ENCODE measurements around the gene UNC45B.

DNA sequence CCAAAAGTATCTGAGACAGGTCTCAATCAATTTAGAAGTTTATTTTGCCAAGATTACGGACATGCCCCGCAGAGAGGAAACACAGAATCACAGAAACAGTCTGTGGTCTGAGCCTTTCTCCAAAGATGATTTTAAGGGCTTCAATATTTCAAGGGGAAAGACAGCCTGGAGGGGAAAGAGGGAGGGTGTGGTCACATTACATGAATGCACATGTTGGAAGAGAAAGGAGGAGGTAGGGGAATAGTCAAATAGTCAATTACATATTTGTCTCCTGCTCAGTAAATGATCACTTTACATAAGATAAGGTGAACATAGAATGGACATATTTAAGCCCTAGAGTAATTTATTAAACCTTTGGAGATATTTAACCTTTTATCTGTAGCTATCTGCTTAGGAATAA lies 12.3 kb downstream of the UNC45B start:
- no peak for TF ChIP-seq EZH2 (IDR thresholded peaks at IDR 0.05; ENCODE audit: borderline replicate concordance, low read length)
- TF ChIP-seq, protein P1, sequence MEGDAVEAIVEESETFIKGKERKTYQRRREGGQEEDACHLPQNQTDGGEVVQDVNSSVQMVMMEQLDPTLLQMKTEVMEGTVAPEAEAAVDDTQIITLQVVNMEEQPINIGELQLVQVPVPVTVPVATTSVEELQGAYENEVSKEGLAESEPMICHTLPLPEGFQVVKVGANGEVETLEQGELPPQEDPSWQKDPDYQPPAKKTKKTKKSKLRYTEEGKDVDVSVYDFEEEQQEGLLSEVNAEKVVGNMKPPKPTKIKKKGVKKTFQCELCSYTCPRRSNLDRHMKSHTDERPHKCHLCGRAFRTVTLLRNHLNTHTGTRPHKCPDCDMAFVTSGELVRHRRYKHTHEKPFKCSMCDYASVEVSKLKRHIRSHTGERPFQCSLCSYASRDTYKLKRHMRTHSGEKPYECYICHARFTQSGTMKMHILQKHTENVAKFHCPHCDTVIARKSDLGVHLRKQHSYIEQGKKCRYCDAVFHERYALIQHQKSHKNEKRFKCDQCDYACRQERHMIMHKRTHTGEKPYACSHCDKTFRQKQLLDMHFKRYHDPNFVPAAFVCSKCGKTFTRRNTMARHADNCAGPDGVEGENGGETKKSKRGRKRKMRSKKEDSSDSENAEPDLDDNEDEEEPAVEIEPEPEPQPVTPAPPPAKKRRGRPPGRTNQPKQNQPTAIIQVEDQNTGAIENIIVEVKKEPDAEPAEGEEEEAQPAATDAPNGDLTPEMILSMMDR (conservative IDR thresholded peaks at IDR 0.05 in 1 of 2, IDR thresholded peaks at IDR 0.05 in 1 of 2; ENCODE audit: extremely low read depth in 1 of 2, insufficient read depth in 1 of 2, low read depth in 1 of 2, low read length in 2 of 2), result no peak

Data from mammary epithelial cell (primary cell).